SK-MEL-5 (cell line): ENCODE measurements around the gene HIC2. TPM values are rescaled to one million over a fixed set of nuclear protein-coding genes. Genes with fewer than 3 reads are reported as not detected.
"Not testable (repeated sequence)": the region's sequence is repeated elsewhere in the genome, so short reads cannot be mapped to it uniquely, and the experiment has no call there.

Source experiments
- DNase-seq: peaks from one replicate; pipeline ENCODE4 v3.0.0-alpha.2; 2016; ENCODE audit warnings: low read depth, low spot score
- in situ Hi-C: cut with HindIII; loops from 2 replicates; pipeline ENCODE4 v1.10.0; 2016; ENCODE audit warnings: low sequenced_read_pairs, high pct_unique_total_duplicates, low pct_unique_long_range_greater_than_20kb
- total RNA-seq: library from RNA; depleted of rRNA; stranded (reverse); fragments of >200 nt; shearing (Covaris generic); gene quantifications from 2 replicates; pipeline ENCODE4 v1.2.3, GENCODE V29; 2014

Gene HIC2
- total RNA-seq, 1 experiment from 2014 or later, result 3.9 TPM

DNA sequence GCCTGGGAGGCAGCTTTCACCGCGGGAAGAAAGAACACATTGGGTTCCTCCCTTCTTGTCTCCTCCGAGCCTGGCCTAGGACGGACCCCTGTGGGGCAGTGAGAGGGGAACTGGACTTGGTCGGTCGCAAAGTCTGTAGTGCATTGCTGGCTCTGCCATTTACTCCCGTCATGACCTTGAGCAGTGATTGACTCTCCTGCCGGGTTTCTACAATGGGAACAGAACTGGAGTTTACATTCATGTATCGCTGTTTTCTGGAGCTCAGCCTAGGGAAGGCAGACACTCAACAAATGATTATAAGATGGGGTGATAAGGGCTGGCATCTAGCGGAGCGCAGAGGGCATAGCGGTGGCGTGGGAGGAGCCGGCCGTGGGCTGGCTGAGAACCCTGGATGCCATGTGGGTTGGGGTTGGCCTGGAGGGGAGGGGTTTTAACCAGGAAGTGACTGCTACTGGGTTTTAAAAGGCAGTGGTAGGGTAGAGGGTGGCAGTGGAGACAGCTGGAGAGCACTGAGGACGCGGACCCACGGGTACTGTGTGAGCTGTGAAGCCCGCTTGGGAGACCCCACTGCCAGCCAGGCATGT lies 3.1 kb downstream of the HIC2 start:
- DNase-seq, in situ Hi-C loops: not testable (repeated sequence)

DNA sequence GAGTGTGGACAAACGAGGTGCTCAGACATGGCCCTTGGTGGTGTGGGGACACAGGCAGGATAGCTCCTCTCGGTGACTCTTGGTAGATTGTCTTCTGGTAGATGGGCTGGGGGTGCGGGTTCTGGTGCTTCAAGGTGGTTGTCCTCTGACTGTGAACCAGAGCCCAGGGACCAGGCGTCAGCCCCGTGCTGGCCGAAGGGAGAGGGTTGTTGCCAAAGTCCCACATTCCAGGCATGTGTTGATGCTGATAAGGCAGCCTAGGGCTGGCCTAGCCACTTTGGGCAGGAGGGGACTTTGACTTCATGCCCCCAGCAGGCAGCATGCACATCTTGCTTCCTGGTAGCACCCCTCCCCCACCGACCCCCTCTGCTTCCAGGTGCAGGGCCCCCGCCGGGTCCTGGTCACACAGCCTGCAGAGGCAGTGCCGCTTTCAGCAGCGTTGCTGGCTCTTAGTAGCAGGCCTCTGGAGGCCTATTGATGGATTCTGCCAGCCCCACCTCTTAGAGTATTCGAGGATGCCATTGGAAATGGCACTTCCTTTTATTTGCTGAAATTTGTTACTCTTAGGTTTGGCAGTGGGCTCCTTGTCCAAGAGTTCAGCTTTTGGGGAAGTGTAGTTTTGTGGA lies 7.0 kb downstream of the HIC2 start:
- DNase-seq, in situ Hi-C loops: not testable (repeated sequence)

DNA sequence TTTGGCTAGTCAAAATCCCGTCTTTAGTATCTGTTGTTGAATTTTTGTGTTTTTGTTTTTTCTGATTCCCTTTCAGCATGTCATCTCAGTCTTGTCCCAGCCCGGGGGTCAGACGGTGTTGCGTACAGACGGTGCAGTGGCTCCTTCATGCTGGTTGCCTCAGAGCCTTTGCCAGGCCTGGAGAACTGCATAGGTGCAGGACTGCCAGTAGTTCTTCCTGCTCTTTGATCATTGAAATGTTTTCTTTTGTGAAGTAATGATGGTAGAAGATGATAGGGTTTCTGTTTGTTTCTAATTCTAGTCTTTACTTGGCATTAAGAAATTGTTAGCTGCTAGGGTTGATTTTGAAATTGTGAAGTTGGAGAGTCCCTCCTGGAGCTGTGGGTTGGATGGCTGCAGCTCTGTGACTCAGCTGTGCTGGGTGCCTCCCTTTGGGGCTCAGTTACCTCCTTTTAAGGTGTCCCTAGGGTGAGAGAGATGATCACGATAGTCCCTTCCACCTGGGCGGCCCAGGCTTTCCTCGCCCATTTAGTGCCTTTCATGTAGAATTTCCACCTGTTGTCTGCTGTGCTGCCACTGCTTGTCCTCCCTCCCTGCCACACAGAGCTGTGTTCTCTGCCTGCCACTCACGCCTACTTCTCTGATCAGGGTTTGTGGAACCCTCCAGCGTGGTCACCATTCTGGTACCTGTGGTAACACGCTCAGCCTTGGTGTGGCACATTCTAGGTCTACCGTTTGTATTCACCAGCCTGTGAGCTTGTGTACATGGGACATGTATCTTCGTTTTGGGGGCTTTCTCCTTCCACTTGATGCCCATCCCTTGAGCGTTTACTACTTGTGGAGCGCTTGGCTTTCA lies 17.4 kb downstream of the HIC2 start:
- in situ Hi-C loops, DNase-seq: not testable (repeated sequence)

DNA sequence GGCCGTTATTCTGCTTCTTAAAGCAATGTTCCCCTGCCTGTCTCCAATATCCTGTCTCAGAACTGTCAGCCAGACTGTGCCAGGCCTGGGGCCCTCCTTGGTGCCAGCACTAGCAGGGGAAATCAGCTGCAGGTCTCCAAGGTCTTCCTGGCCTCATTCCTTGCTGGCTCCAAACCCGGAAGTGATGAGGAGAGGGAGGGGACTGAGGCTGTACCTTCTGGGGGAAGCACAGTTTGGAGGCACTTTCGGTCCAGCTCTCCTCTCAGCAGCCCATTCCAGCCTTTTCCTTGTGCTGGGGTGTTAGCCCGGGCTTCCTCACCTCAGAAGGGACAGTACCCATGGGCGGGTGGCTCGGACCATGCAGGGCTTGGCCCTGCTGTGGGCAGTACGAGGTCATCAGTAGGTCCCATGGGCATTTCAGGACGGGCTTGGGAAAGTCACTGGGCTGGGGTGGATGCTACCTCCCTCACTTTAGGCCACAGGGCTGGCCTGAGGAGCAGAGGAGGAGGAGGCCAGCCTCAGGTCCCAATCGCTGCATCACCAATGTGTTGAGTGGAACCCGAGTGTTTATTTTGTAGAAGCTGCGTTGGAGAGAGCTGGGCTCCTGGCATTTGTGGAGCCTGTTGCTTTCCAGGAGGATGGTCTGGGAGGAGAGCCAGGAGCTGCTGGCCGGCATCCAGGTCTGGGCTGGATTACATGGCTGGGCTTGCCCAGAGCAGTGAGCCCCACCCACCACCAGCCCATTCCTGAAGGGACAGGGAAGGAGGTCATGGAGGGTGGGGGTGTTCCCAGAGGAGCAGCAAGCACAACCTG lies 19.0 kb downstream of the HIC2 start:
- in situ Hi-C loops, DNase-seq: not testable (repeated sequence)

DNA sequence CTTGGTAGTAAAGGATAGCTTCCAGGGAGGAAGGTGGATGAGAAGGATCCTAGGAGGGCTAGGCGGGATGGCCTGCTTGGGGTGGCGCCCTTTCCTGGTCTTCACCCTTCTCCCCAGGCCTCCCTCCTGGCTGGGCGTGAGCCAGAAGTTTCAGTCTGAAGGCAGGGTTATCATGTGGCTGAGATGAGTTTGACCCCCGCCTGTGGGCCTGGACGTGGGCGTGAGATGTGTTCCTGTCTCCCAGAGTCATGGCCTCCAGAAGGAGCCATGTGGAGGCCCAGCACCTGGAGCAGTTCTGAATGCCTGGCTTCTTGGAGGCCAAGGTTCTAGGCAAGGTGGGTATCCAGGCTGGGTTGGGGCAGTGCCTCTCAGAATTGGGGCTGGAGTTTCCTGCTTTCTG lies 20.8 kb downstream of the HIC2 start:
- DNase-seq, result not testable (repeated sequence)

DNA sequence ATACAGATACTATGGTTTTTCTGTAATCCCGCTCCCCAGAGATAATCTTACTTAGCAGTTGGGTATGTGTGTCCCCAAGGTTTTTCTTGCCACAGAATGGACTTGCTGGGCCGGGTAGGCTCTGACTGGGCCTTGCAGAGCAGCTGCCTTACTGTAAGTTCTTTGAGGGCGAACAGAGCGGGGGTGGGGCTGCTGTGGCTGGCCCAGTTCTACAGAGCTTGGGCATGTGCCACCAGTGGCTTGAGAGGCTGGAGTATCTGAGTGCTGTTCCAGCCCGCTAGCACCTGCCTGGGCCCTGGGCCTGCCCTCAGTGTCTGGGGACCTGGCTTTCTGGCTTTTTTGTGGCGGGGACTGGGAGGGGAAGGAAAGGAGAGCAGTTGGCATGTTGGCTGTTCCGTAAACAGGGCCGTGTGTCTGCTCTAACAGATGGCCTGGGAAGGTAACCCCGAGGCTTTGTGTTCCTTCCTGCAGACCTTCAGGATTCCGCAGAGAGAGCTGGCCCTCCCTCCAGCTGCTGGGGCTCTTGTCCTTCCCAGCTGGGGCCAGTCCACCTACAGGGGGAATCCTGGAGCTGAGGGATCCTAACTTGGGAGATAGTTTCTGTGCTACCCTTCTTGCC lies 23.0 kb downstream of the HIC2 start:
- DNase-seq, in situ Hi-C loops: not testable (repeated sequence)

More for the DNA sequence above, 20.8 kb downstream of the HIC2 start:
- in situ Hi-C loops, result not testable (repeated sequence)

DNA sequence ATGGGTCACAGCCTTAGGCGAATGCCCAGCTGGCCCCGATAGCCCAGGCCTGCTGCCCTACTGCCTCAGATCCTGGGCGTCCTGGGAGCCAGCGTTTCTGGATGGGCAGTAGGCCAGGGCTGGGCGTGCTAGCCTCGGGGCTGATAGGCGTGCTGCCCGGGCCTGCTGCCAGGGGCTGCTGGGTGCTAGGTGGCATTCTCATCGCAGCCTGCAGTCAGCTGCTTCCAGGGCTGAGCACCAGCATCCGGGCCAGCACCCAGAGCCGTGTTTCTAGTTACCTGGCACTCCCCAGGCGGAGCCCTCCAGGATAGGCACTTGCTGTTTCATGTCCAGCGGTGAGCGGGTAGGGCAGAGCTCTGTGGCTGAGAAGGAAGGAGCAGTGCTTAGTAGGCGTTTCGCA lies 23.5 kb downstream of the HIC2 start:
- in situ Hi-C loops, DNase-seq: not testable (repeated sequence)

DNA sequence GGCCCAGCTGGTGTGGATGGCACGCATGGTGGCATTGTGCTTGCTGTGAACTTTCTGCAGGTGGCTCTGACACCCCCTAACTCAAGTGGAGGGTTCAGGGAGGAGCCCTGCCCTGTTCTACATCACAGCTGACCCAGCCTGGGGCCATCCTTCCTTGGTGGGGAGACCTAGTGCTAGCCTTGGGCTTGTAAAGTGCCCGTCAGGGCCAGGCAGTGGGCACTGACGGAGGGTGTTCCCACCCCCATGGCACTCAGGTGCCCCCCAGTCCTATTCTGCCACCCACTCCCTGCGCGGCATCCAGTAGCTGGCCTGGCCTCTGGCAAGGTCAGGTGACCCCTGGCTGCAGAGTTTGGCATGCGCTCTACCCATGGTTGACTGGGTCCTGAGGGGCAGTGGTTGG lies 24.0 kb downstream of the HIC2 start:
- DNase-seq, in situ Hi-C loops: not testable (repeated sequence)

DNA sequence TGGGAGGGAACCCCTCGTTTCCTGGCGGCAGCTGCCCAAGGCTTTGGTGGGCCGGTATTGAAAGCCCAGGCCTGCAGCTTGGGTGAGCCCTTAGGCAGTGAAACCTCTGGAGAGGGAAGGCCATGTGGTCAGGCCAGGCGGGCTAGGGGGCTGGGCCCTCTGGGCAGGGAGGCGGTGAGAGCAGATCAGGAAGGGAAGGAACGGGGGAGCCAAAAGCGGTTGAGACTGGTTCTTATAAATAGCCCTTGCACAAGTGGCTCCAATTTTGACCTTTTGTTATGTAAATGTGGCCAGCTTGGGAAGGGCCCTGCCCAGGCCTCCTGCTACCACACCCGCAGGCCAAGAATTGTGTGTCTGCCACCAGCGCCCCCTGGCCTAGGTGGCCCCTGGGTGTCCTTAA lies 25.0 kb downstream of the HIC2 start:
- DNase-seq, in situ Hi-C loops: not testable (repeated sequence)

DNA sequence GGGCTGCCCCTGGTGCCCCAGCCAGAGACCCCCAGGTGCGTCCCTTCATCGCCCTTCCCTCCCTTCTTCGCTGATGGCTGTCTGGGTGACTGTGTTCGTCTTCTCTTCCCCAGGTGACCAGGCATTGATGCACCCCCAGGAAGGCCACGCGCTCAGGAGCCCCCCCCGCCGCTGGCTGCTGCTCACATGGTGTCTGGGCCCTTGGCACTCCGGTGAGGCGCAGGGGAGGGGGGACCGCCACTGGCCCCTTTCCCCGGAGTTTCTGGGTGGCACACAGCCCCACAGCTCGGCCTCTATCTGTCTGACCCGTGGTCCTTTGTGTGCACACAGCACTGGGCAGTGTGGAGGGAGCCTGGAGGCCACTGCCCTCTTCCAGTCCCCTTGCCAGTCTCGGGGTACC lies 25.5 kb downstream of the HIC2 start:
- in situ Hi-C loops, DNase-seq: not testable (repeated sequence)

DNA sequence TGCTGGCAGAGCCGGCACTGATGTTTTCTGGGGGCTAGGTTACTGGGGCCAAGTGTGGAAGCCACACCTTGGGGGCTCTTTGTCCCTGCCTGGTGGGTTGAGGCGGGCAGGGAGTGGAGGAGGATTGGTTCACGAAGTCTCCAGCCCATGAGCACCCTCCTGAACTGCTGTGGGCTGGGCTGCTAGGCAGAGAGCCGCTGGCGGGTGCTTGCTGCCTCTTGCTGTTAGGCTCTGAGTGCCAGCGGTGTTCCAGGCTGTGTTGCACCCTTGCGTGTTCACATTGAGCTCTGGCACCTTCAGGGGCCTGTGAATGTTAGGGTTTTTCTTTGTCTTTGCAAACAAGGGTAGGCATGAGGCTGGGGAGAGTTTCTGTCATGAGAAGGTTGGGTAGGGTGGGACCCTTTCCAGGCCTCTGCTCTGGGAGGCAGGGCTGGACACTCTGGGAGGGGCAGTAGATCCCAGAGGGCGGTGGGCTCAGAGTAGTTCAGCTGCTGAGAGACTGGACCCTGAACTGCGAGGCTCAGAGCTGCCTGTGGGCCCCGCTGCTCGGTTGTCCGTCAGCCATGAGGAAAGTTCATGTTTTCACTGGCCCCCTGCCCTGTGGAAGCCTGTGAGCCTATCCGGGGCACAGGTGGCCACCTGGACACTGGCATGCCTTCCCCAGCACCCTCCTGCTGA lies 26.0 kb downstream of the HIC2 start:
- in situ Hi-C loops, result no loop called here
- no peak for DNase-seq

DNA sequence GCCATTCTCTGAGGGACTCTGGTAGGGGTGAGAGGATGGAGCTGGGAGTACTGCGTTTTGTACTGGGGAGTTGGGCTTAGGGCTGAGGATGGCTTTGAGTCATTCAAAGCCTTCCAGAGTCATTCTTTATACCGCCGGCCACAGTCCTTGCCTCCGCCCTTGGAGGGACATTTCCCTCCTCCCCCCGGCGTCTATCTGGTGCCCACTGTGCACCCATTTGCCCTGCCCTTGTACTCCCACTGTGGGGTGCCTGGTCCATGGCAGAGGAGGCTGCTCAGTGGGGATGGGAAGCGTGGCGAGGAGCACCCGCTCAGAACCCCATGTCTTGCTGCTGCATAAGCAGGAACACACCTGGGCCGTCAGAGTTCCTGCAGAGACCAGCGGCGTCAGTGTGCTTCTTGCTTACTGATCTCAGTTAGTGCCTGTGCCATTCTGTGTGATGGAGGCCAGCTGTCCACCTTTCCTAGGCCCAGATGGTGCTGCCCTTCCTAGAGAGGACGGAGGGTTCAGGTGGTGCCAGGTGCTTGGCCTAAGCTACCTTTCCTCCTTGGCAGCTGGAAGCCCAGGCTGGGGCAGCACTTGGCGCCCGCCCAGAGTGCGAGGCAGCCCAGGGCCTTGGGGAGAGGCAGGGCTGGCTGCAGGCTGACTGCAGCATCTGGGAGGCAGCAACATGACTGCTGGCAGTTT lies 26.7 kb downstream of the HIC2 start:
- in situ Hi-C loops, result no loop called here

DNA sequence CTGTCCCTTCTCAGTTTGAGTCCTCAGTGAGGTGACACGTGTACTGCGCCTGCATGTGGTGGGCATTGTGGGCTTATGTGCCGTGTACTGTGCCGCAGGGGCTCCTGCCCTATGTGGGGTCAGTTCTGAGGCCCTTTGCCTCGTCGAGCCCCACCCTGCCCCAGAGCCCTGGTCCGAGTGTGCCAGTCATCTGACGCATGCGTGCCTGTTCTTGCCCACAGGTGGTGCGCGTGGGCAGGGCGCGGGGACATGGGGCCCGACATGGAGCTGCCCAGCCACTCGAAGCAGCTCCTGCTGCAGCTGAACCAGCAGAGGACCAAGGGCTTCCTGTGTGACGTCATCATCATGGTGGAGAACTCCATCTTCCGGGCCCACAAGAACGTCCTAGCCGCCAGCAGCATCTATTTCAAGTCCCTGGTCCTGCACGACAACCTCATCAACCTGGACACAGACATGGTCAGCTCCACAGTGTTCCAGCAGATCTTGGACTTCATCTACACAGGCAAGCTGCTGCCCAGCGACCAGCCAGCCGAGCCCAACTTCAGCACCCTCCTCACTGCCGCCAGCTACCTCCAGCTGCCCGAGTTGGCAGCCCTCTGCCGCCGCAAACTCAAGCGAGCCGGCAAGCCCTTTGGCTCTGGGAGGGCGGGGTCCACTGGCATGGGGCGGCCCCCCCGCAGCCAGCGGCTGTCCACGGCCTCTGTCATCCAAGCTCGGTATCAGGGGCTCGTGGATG lies 27.7 kb downstream of the HIC2 start:
- in situ Hi-C loops, result no loop called here
- DNase-seq, result no peak

More for the DNA sequence above, 26.7 kb downstream of the HIC2 start:
- no peak for DNase-seq

DNA sequence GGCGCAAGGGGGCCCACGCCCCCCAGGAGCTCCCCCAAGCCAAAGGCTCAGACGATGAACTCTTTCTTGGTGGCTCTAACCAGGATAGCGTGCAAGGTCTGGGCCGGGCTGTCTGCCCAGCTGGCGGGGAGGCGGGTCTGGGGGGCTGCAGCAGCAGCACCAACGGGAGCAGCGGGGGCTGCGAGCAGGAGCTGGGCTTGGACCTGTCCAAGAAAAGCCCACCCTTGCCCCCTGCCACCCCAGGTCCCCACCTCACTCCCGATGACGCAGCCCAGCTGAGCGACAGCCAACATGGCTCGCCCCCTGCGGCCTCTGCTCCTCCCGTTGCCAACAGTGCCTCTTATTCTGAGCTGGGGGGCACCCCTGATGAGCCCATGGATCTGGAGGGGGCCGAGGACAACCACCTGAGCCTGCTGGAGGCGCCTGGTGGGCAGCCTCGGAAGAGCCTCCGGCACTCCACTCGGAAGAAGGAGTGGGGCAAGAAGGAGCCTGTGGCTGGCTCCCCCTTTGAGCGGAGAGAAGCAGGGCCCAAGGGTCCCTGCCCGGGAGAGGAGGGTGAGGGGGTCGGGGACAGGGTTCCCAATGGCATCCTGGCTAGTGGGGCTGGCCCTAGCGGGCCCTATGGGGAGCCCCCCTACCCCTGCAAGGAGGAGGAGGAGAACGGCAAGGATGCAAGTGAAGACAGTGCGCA lies 28.4 kb downstream of the HIC2 start:
- in situ Hi-C loops, result no loop called here
- DNase-seq, result no peak

DNA sequence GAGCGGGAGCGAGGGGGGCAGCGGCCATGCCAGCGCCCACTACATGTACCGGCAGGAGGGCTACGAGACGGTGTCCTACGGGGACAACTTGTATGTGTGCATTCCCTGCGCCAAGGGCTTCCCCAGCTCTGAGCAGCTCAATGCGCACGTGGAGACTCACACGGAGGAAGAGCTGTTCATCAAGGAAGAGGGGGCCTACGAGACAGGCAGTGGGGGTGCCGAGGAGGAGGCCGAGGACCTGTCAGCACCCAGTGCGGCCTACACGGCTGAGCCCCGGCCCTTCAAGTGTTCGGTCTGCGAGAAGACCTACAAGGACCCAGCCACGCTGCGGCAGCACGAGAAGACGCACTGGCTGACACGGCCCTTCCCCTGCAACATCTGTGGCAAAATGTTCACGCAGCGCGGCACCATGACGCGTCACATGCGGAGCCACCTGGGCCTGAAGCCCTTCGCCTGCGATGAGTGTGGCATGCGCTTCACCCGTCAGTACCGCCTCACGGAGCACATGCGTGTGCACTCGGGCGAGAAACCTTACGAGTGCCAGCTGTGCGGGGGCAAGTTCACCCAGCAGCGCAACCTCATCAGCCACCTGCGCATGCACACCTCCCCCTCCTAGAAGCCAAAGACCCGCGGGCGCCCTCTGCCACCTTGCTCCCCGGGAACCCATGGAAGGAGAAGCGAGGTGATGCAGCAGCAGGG lies 29.1 kb downstream of the HIC2 start:
- in situ Hi-C loops, result no loop called here
- DNase-seq, result no peak
